IPS-18c (cell line): Measurements from ENCODE around the gene JCAD.

ENCODE experiments used
- H3K4me3 ChIP-seq: 2 replicates; pipeline ENCODE4 v1.7.0; 2013; ENCODE audit warnings: low read depth, mild to moderate bottlenecking, low read length, moderate library complexity; ENCODE audit not compliant: insufficient read depth
- H3K9me3 ChIP-seq: one replicate; pipeline ENCODE4 v1.6.1; 2013; ENCODE audit warnings: mild to moderate bottlenecking, low read length, moderate library complexity; ENCODE audit not compliant: control insufficient read depth, insufficient read depth

JCAD gene

DNA sequence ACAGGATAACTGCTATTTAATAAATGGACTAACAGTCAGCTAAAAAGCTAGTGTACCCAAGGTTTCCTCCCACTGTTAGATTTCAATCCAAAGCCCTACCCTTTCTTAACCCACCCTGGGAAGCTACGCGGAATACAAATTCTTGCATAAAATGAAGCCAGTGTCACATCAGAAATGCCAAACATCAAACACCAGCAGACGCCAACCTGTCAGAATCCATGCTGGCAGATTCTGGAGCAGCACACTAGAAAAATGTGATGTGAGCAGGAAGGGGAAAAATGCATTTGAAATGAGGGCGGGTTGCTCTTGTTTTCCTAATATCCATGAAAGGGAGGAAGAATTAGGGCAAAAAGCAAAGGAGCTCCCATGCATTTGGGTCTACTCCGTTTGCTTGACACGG lies 16.1 kb upstream of the JCAD start:
- no peak overlapping the region for H3K4me3 ChIP-seq
- H3K9me3 ChIP-seq = no peaks in the 10 kb centered on the region

DNA sequence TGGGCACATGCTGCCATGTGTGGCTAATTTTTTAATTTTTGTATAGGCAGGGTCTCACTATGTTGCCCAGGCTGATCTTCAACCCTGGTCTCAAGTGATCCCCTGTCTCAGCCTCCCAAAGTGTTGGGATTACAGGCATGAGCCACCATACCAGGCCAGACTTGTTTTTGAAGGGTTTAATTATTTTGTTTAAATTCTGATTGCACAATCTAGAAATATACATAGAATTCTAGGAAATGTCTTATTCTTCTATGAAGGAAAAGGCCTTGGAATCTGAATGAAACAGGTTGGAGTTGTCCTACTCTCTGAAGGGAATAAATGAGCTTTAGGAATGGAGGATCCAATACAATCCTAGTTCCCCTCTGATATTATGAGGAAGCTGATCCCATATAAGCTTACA lies 15.5 kb upstream of the JCAD start:
- no peaks in the 10 kb centered on the region for H3K9me3 ChIP-seq
- H3K4me3 ChIP-seq = no peak overlapping the region

DNA sequence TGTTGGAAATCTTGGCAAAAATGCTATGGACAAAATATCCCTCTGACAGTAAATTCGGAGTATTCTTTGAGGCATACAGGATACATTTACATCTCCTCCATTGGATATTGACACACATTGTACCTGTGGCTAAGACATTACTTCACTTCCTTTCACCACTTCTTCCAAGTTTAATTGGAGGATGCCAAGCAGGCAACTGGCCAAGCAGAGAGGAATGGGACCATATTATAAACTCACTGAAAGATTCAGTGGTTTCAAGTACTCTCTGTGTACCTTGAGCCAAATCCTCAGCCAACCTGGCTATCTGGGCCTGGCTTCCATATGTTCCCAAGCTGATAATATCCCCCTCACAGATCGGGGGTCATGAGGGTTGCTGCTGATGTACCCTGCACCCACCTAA lies 14.7 kb upstream of the JCAD start:
- H3K4me3 ChIP-seq = no peak overlapping the region
- H3K9me3 ChIP-seq = no peaks in the 10 kb centered on the region

DNA sequence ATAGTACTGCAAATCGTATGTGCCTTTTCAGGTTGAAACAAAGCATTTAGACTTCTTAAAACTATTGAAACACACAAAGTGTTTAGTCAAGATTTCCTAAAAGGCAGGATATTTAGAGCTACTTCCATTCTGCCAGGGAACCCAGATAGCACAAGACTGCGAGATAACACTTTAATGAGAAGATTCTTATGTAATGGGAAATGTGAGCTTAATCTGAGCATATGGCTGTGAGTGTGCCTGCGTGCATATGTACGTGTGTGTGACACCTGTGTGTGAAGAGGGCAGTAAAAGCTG lies 14.3 kb upstream of the JCAD start:
- H3K9me3 ChIP-seq = no peaks in the 10 kb centered on the region

DNA sequence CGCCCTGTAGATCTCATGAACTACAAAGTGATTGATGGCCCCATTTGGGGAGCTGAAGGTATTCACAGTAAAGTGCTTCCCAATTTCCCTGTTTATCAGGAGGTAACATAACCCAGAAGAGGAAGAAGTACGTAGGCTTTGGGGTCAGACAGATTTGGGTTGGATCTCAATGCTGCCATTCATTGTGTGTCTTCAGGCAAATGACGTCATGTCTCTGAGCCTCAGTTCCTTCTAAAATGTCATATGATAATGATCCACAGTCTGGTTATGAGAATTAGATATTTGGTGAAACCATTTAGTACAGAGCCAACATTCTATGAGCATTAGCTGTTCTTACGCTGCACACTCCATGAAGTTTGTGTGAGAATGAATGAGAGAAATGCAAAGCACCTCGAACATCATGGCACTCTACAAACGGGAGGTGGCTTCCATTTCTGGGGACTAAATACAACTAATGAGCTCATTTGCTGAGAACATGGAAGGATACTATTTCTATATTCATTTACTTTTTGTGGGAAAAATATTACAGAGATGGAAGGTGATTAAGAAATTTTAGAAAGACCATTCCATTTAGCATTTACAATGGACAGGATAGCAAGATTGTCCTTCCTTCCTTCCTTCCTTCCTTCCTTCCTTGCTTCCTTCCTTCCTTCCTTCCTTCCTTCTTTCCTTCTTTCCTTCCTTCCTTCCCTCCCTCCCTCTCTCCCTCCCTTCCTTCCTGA lies 13.8 kb upstream of the JCAD start:
- no peaks in the 10 kb centered on the region for H3K9me3 ChIP-seq
- no peak overlapping the region for H3K4me3 ChIP-seq

More for the DNA sequence above, 14.3 kb upstream of the JCAD start:
- H3K4me3 ChIP-seq = no peak overlapping the region

DNA sequence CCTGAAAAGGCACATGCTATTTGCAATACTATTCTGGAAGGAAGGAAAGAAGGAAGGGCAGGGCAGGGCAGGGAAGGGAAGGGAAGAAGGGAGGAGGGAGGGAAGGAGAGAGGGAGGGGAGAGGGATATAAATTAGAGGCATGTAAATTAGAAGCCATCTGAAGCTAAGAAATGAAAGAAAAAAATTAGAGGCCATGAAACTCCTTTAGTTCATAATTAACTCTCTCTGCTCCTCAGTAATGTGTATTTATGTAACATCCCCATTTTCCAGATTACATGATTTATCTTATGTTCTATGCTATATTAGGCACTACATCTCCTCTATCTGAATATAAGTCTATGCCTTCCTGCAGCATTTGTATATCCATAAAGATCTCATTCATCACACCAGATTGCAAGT lies 12.7 kb upstream of the JCAD start:
- Histone ChIP-seq H3K9me3 (no peaks in the 10 kb centered on the region), H3K4me3 (no peak overlapping the region)

DNA sequence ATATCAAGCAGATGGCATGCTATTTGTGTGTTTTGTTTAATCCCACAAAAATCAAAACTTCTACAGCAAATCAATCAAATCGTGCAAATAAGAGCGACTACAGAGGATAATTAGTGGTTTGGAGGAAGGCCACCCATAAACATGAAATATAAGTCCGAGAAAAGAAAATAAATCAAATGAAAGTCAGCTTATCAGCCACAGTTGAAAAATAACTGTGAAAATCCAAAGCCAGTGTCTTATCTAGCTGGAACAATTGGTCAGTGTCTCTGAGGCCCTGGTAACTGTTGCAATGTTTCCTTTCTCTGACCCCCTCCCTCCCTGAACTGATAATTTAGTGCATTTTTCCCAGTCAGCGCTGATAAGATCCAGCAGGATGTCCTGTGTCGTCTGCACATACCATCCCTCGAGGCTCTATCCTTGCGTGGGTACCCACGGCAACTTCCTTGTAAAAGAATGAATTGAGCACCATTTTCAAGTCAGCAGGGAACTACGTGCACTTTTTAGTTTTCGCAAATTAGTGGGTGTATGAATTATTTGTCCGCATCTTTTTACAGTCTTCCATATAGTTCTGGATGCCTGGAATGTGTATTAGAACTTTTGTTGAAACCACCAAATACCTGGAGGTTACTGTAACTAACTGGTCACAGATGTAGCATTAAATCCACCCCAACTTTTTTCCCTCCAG lies 10.8 kb upstream of the JCAD start:
- Histone ChIP-seq H3K4me3 (no peak overlapping the region), H3K9me3 (no peaks in the 10 kb centered on the region)

DNA sequence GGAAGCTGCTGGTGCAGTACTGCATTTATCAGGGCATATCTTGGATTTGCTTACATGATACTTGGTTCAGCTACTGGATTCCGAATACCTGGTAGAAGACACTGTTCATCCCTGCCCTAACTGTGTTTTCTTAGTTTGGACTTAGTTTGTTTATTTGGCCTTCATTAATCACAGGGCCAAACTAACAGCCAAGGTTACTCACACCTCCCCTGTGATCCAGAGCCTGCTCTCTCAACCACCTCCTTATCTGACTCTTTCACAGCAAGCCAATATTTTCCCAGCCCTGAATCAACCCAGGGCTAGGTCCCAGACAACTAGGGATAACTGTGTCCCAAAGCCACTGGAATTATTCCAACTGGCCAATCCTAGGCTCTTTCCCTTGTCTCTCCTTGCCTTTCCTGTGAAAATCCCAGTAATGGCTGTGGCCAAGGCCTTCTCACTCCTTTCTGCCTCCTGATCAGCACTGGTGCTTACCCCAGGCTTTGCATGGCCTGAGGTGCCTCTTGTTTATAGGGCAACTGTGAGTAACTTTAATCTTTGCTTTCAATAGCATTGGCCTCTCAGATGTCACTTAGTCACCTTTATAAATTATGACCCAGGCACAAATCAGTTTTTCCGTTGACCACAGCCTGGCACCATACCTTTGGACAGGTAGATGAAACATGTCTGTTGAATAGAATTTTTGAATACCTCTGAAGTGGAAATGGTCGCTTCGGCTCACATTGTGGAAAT lies 9.3 kb upstream of the JCAD start:
- H3K9me3 ChIP-seq = no peaks in the 10 kb centered on the region
- no peak overlapping the region for H3K4me3 ChIP-seq

DNA sequence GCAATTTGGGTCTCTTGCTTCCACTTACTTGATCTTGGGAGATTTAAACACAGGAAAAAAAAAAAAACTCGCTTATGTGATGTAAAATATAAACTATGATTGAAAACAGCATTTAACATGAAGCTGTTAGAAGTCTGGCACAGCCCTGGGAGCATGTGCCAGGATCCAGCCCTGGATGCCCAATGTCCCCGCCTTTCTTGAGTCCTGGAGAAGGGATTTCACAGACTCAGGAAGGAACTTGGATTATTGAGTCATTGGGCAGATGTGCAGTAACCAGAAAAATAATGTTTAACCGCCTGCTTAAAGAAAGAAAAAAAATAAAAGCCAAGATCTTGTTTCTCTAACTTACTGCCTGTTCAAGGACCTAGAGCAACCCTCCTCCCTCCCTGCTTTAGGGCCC lies 3.7 kb upstream of the JCAD start:
- no peak overlapping the region for H3K4me3 ChIP-seq
- no peaks in the 10 kb centered on the region for H3K9me3 ChIP-seq

DNA sequence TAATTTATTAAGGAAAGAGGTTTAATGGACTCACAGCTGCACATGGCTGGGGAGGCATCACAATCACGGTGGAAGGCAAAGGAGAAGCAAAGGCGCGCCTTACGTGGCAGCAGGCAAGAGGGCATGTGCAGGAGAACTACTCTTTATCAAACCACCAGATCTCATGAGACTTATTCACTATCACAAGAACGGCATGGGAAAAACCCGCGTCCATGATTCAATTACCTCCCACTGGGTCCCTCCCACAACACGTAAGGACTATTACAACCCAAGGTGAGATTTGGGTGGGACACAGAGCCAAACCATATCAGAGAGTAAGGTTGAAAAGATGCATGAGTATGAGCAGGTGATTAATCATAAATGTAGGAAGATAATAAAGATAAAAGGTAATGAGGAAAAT lies 3.2 kb upstream of the JCAD start:
- H3K4me3 ChIP-seq = no peak overlapping the region
- H3K9me3 ChIP-seq = no peaks in the 10 kb centered on the region

DNA sequence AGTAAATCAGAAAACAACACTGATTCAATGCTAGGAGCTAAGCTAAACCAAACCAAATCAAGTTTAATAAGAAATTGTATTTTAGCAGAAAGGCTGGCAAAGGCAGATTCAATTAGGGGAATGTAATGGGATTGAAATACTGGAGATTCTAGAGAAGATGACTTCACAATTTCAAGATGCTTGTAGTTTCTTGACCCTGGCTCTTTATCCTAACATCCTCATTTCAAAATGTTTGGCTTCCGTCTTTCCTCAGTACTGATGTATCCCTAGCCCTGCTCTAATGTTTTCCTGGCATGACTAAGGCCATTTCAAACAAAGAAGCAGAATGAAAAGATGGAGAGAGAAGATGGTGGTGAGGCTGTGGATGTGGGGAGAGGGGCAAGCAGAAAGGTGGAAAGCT lies 2.7 kb upstream of the JCAD start:
- H3K9me3 ChIP-seq = no peaks in the 10 kb centered on the region
- H3K4me3 ChIP-seq = no peak overlapping the region

DNA sequence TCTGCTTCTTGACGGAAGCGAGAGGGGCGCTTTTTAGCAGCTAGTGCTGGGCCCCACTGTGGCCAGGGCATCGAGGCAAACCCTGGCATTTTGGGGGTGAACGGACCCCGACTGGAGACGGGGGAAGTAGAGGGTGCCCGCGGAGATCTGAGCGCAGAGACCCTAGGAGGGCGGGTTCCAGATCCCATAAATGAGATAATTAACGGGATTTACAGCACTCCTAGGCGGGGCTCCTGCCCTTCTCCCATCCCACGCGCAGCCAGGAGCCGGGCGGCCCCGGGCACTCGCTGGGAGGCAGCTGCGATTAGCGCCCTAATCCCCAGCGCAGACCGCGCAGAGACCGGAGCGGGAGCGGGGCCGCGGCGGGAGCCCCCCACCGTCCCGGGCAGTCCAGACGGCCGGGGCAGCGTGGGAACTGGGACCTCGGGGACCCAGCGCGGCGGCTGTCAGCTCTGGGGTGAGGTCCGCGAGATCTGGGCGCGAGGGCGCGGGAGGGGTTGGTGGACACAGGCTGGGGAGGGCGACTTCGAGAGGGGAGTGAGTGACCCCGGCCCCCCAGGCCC lies 735 bp downstream of the JCAD start:
- peak overlapping the region; percentile 66 for H3K4me3 ChIP-seq
- H3K9me3 ChIP-seq = no peaks in the 10 kb centered on the region

DNA sequence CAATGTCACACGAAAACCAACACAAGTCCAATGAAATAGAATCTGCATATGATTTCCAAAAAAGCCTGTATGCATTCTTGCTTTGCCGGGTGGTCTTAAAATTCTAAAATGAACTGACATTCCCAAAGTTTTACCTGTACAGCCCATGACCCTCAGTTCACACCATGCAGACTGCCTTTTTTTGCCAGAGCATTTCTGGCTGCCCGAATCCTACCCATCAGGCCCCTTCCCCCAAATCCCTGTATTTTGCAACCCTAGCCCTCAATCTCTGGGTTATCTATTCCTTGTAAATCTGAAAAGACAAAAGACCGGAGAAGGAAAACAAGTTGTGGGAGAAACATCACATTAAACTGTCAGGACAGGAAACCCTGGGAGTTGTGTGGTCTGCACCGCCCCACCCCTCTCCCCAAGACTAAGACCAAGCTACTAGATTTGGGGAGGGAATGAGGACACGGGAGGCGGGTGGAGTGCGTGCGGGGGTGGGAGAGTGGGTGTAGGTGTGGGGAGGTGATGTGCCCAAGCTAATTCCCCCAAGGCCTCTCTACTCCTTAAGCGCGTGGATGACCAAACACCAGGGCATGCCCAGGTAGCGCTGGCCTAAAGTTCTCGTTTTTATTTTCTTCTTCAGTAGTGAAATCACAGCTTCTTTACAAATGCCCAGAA lies 1.4 kb downstream of the JCAD start:
- Histone ChIP-seq H3K4me3 (0 out of 2 replicates have a peak overlapping the region, but pooled peaks have one; percentile 66), H3K9me3 (no peaks in the 10 kb centered on the region)

DNA sequence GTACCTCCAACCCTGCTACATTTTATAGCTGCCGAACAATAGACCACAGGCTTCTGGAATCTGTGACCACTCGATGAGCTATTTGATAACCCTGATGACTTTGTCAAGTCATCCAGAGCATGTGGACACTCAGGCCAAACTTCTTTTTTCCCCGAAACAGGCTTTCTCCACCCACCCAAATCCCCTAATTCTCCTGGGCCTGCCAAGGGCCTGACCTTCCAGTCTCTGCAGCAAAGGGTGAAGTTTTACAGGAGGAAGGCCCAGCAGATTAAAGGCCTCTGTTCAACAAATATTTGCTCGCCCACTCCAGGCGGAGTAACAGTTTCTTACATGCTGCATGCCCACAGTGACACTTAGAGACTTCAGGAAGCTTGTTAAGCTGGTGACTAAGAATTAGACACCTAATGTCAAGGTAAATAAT lies 2.0 kb downstream of the JCAD start:
- no peak overlapping the region for H3K4me3 ChIP-seq
- no peaks in the 10 kb centered on the region for H3K9me3 ChIP-seq

DNA sequence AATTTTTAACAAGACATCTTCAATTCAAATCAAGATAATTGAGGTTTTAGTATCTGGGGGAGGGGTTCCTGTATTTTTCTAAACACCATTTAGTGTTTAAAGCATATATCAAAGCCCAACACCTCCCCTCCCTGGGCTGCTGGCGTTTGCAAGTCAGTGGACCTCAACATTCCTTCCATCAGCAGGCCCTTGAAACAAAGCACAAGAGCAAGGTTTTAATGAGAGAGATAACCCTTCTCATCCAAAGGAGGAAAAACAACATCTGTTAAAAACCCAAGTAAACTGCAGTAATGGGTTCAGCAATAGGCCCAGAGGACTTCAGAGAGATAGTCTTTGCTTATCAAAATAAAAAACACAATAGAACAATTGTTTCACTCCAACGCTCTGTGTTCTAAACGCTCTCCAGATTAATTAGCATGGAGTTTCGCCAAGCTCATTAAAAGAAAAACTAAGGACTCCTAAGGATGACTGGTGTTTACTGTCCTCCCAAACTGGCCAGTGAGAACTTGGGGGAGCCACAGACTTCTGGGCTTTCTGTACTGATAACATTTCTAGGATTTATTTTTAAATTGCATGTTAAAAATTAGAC lies 2.5 kb downstream of the JCAD start:
- H3K4me3 ChIP-seq = no peak overlapping the region
- H3K9me3 ChIP-seq = no peaks in the 10 kb centered on the region

DNA sequence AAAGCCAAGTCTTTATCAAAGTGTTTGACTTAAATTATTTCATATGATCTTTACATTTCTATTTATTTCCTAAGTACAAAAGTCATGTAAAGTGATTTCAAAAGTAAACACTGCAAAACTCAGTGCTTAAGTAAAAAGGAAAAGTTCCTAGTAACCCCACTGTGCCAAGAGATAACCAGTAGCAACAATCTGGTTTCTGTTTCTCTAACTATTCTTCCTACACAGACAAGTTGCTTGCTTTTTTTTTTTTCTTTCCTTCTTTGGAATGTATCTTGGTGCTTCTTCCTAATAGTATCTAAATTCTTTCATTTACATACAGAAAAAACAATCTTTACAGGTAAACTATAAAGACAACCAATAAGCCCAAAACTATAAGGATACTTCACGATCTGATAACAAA lies 3.1 kb downstream of the JCAD start:
- Histone ChIP-seq H3K4me3 (no peak overlapping the region), H3K9me3 (no peaks in the 10 kb centered on the region)

DNA sequence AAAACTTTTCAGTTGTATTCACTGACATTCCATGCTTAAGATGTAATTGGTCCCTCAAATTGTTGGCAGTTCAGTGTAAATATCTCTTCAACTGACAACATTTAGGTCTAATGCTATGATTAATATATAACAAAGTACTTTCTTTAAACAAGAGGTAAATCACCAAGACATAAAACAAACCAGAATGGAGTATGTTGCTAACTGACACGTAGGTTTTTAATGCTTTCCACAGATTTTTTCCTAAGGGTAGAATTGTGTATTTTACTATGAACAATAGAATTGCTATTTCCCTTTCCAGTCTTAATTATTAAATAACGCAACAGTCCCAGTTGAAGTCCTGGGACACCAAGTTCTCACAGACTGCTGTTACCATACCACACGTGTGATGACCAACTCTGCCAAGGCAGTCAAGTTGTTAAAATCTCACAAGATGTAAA lies 4.1 kb downstream of the JCAD start:
- no peak overlapping the region for H3K4me3 ChIP-seq
- no peaks in the 10 kb centered on the region for H3K9me3 ChIP-seq
